Prostate gland (tissue), 2 donors: Measurements from ENCODE around the gene GSTM3.

Source experiments
- CTCF ChIP-seq, 4 experiments: fragments of 200-600 bp in 2 of 4; fragments of 450-650 bp in 2 of 4; sonication (generic) in 2 of 4; IDR thresholded peaks; 1 replicate in 3 of 4; 2 replicates in 1 of 4; pipeline ENCODE4 v1.5.1; 2016 to 2019; ENCODE audit warnings: antibody characterized with exemption in 4 of 4, mild to moderate bottlenecking in 2 of 4, moderate library complexity in 2 of 4
- POLR2A ChIP-seq: fragments of 450-650 bp; IDR thresholded peaks from one replicate; pipeline ENCODE4 v1.6.1; 2016; ENCODE audit warnings: antibody characterized with exemption, mild to moderate bottlenecking
- POLR2AphosphoS5 ChIP-seq: sonication (generic); formaldehyde crosslinking; IDR thresholded peaks from one replicate; pipeline ENCODE4 v1.6.1; 2017; ENCODE audit warnings: antibody characterized with exemption

DNA sequence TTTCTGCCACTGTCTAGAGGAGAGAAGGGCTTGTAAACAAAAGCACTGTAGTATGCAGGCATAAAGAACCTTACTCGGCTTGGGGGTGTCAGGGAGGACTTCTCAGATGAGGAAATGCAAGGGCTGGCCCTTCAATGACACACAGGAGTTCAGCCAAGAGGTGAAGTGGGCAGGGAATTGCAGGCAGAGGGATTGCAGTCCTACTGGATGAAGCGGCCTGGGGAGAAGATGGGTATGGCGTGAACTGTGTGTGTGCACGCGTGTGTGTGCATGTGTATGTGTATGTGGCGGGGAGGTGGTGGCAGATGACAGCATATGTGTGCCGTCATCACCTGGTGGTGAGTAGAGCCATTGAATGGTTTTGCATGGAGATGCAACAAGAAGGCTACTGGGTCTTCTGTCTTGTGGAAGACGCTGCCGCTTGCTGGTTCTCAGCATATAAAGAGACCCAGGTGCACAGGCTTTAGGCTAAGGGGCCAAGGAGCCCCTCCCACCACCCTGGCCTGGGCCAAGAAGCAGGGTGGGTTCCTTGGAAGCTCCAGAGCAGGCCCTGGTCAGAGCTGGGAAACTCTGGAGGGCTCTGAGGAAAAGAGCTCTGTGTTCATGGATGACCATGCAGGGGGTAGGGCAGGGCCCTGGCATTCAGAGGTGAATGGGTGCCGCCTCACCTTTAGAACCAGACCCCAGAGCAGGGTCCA, 26.9 kb upstream of the GSTM3 start:
- TF ChIP-seq POLR2A (no peak), CTCF (IDR thresholded peaks at IDR 0.05) (no peak), POLR2AphosphoS5 (no peak)
